ENCODE results near the gene KISS1. TPM values are rescaled to one million over a fixed set of nuclear protein-coding genes. Genes with fewer than 3 reads are reported as not detected.

KISS1 gene
- total RNA-seq, 1 donor from 2014 or later: 2.7 TPM

GRCh38 chr1:204149107-204149506 lies 47.2 kb downstream of the KISS1 start:
- peaks cover 7% of the 10 kb centered on the region for H3K36me3 Mint-ChIP-seq (ENCODE audit: low read depth, unreplicated experiment)
- Histone ChIP-seq H3K27me3 (ENCODE audit: insufficient read depth, low read length) (no peaks in the 10 kb centered on the region), H3K36me3 (ENCODE audit: insufficient read depth, low read length) (no peaks in the 10 kb centered on the region), H3K27ac (ENCODE audit: low read depth, low read length) (no peak overlapping the region), H3K9ac (ENCODE audit: low read length) (no peak overlapping the region), H3K79me2 (ENCODE audit: insufficient read depth, low read length) (no peaks in the 10 kb centered on the region), H3K9me3 (ENCODE audit: insufficient read depth, low read depth, low read length) (no peaks in the 10 kb centered on the region), H3K4me1 (ENCODE audit: insufficient read depth, low read length) (peaks cover 7% of the 10 kb centered on the region), H3K4me2 (ENCODE audit: low read length) (no peak overlapping the region), H2AFZ (ENCODE audit: low read depth, low read length) (no peak overlapping the region), H4K20me1 (ENCODE audit: insufficient read depth, low read length) (no peaks in the 10 kb centered on the region), H3K4me3 (ENCODE audit: insufficient read depth, low read depth, low read length) (no peak overlapping the region)
- H3K9me3 Mint-ChIP-seq (ENCODE audit: unreplicated experiment): peaks cover 6% of the 10 kb centered on the region
- DNase-seq (ENCODE audit: low read depth) (no peak), FAIRE-seq (no peak)
- no peak overlapping the region for H3K27ac Mint-ChIP-seq (ENCODE audit: unreplicated experiment)
- no peaks in the 10 kb centered on the region for H3K4me1 Mint-ChIP-seq (ENCODE audit: low read depth, unreplicated experiment)
- TF ChIP-seq EZH2 (IDR thresholded peaks at IDR 0.05; ENCODE audit: insufficient read depth, low read length) (no peak), CTCF (IDR thresholded peaks at IDR 0.05; ENCODE audit: insufficient read depth, low read depth, low read length) (no peak)
- no peak overlapping the region for H3K4me3 Mint-ChIP-seq (ENCODE audit: unreplicated experiment)
- H3K27me3 Mint-ChIP-seq (ENCODE audit: low read depth, unreplicated experiment): peaks cover 15% of the 10 kb centered on the region

- Histone ChIP-seq H3K27me3 (ENCODE audit: insufficient read depth, low read length) (no peaks in the 10 kb centered on the region), H3K4me2 (ENCODE audit: low read length) (no peak overlapping the region), H3K4me1 (ENCODE audit: insufficient read depth, low read length) (peaks cover 7% of the 10 kb centered on the region), H3K9me3 (ENCODE audit: insufficient read depth, low read depth, low read length) (no peaks in the 10 kb centered on the region), H2AFZ (ENCODE audit: low read depth, low read length) (no peak overlapping the region), H3K79me2 (ENCODE audit: insufficient read depth, low read length) (no peaks in the 10 kb centered on the region), H4K20me1 (ENCODE audit: insufficient read depth, low read length) (no peaks in the 10 kb centered on the region), H3K27ac (ENCODE audit: low read depth, low read length) (no peak overlapping the region), H3K9ac (ENCODE audit: low read length) (no peak overlapping the region), H3K36me3 (ENCODE audit: insufficient read depth, low read length) (no peaks in the 10 kb centered on the region), H3K4me3 (ENCODE audit: insufficient read depth, low read depth, low read length) (no peak overlapping the region)
- no peak overlapping the region for H3K4me3 Mint-ChIP-seq (ENCODE audit: unreplicated experiment)
- H3K9me3 Mint-ChIP-seq (ENCODE audit: unreplicated experiment): peaks cover 6% of the 10 kb centered on the region
- FAIRE-seq (no peak), DNase-seq (ENCODE audit: low read depth) (no peak)
- peaks cover 9% of the 10 kb centered on the region for H3K27me3 Mint-ChIP-seq (ENCODE audit: low read depth, unreplicated experiment)
- peaks cover 7% of the 10 kb centered on the region for H3K36me3 Mint-ChIP-seq (ENCODE audit: low read depth, unreplicated experiment)
- no peak overlapping the region for H3K27ac Mint-ChIP-seq (ENCODE audit: unreplicated experiment)
- H3K4me1 Mint-ChIP-seq (ENCODE audit: low read depth, unreplicated experiment): no peaks in the 10 kb centered on the region
- no peak for TF ChIP-seq EZH2 (IDR thresholded peaks at IDR 0.05; ENCODE audit: insufficient read depth, low read length)
- TF ChIP-seq CTCF (IDR thresholded peaks at IDR 0.05; ENCODE audit: insufficient read depth, low read depth, low read length): no peak
These were observed 48.6 kb downstream of the KISS1 start for GRCh38 chr1:204147406-204148383.

GRCh38 chr1:204146965-204147364 lies 49.3 kb downstream of the KISS1 start:
- H3K36me3 Mint-ChIP-seq (ENCODE audit: low read depth, unreplicated experiment): peaks cover 9% of the 10 kb centered on the region
- no peaks in the 10 kb centered on the region for H3K27me3 ChIP-seq (ENCODE audit: insufficient read depth, low read length)
- no peak overlapping the region for H3K27ac ChIP-seq (ENCODE audit: low read depth, low read length)
- TF ChIP-seq EZH2 (IDR thresholded peaks at IDR 0.05; ENCODE audit: insufficient read depth, low read length): no peak
- TF ChIP-seq CTCF (IDR thresholded peaks at IDR 0.05; ENCODE audit: insufficient read depth, low read depth, low read length): no peak
- H3K4me1 ChIP-seq (ENCODE audit: insufficient read depth, low read length): peaks cover 3% of the 10 kb centered on the region
- no peaks in the 10 kb centered on the region for H3K4me1 Mint-ChIP-seq (ENCODE audit: low read depth, unreplicated experiment)
- H3K27ac Mint-ChIP-seq (ENCODE audit: unreplicated experiment): no peak overlapping the region
- no peak overlapping the region for H3K4me2 ChIP-seq (ENCODE audit: low read length)
- no peak overlapping the region for H3K4me3 Mint-ChIP-seq (ENCODE audit: unreplicated experiment)
- DNase-seq (ENCODE audit: low read depth): no peak
- no peak overlapping the region for H3K4me3 ChIP-seq (ENCODE audit: insufficient read depth, low read depth, low read length)
- no peaks in the 10 kb centered on the region for H3K9me3 ChIP-seq (ENCODE audit: insufficient read depth, low read depth, low read length)
- H2AFZ ChIP-seq (ENCODE audit: low read depth, low read length): no peak overlapping the region
- FAIRE-seq: no peak
- peaks cover 6% of the 10 kb centered on the region for H3K9me3 Mint-ChIP-seq (ENCODE audit: unreplicated experiment)
- peaks cover 14% of the 10 kb centered on the region for H3K27me3 Mint-ChIP-seq (ENCODE audit: low read depth, unreplicated experiment)
- no peaks in the 10 kb centered on the region for H3K79me2 ChIP-seq (ENCODE audit: insufficient read depth, low read length)
- no peaks in the 10 kb centered on the region for H4K20me1 ChIP-seq (ENCODE audit: insufficient read depth, low read length)
- no peaks in the 10 kb centered on the region for H3K36me3 ChIP-seq (ENCODE audit: insufficient read depth, low read length)
- H3K9ac ChIP-seq (ENCODE audit: low read length): no peak overlapping the region

Measured in astrocyte (in vitro differentiated cells and primary cell).